UCSD-AML1 (cell line): ENCODE data around the gene FXR1.
"Not testable (repeated sequence)": the region's sequence is repeated elsewhere in the genome, so short reads cannot be mapped to it uniquely, and the experiment has no call there.

Source experiments
- DNase-seq: peaks from one replicate; lab custom pipeline; 2025; ENCODE audit not compliant: unreplicated experiment; lab: John Stamatoyannopoulos, UW

FXR1 gene

GRCh38 chr3:181003469-181003868 is 91.0 kb downstream of the FXR1 start:
- DNase-seq: not testable (repeated sequence)

GRCh38 chr3:181006541-181006940 is 94.1 kb downstream of the FXR1 start:
- DNase-seq: no peak

DNA sequence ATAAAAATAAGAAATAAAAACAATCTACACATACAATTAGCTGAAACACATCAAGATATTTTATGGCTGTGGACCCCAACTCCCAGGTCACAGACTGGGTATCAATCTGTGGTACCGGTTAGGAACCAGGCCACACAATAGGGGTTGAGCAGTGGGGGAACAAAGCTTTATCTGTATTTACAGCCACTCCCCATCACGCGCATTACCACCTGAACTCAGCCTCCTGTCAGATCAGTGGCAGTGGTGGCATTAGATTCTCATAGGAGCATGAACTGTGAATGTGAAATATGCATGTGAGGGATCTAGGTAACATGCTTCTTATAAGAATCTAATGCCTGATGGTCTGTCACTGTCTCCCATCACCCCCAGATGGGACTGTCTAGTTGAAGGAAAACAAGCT is 94.8 kb downstream of the FXR1 start:
- DNase-seq: no peak

- no peak for DNase-seq
Measured at GRCh38 chr3:181008796-181009195, 96.3 kb downstream of the FXR1 start.

DNA sequence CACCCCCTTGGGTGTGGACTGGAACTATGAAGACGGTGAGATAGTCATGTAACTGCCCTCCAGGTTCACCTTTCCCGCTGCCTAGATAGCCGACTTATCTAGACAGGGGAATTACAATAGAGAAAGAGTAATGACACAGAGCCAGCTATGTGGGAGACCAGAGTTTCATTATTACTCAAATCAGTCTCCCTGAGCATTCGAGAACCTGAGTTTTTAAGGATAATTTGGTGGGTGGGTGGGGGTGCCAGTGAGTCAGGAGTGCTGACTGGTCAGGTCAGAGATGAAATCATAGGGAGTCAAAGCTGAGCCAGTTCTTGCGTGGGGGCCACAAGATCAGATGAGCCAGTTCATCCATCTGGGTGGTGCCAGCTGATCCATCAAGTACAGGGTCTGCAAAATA is 96.8 kb downstream of the FXR1 start:
- no peak for DNase-seq

GRCh38 chr3:181017690-181018089 is 105.2 kb downstream of the FXR1 start:
- DNase-seq: no peak

- DNase-seq: no peak
Measured at GRCh38 chr3:181025204-181025603, 112.7 kb downstream of the FXR1 start.

GRCh38 chr3:181030948-181031347 is 118.5 kb downstream of the FXR1 start:
- DNase-seq: no peak
